Measurements from ENCODE around the gene LEP.

Gene LEP

DNA sequence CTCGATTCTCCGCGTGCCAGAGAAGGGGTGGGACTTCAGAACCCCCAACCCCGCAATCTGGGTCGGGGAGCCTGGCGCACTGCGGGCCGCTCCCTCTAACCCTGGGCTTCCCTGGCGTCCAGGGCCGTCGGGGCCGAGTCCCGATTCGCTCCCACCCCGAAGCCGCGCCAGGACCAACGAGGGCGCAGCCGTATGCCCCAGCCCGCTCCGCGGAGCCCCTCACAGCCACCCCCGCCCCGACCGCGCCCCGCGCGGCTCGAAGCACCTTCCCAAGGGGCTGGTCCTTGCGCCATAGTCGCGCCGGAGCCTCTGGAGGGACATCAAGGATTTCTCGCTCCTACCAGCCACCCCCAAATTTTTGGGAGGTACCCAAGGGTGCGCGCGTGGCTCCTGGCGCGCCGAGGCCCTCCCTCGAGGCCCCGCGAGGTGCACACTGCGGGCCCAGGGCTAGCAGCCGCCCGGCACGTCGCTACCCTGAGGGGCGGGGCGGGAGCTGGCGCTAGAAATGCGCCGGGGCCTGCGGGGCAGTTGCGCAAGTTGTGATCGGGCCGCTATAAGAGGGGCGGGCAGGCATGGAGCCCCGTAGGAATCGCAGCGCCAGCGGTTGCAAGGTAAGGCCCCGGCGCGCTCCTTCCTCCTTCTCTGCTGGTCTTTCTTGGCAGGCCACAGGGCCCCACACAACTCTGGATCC lies at the start of gene LEP:
Gene LEP, plus strand, starts transcription at position 583 of the 691 bp plus-strand sequence. CDS start 10,741 bp downstream, outside the sequence.
- FAIRE-seq (no peak), DNase-seq (ENCODE audit: insufficient read length, low spot score) (no peak)
- TF ChIP-seq, protein P1, sequence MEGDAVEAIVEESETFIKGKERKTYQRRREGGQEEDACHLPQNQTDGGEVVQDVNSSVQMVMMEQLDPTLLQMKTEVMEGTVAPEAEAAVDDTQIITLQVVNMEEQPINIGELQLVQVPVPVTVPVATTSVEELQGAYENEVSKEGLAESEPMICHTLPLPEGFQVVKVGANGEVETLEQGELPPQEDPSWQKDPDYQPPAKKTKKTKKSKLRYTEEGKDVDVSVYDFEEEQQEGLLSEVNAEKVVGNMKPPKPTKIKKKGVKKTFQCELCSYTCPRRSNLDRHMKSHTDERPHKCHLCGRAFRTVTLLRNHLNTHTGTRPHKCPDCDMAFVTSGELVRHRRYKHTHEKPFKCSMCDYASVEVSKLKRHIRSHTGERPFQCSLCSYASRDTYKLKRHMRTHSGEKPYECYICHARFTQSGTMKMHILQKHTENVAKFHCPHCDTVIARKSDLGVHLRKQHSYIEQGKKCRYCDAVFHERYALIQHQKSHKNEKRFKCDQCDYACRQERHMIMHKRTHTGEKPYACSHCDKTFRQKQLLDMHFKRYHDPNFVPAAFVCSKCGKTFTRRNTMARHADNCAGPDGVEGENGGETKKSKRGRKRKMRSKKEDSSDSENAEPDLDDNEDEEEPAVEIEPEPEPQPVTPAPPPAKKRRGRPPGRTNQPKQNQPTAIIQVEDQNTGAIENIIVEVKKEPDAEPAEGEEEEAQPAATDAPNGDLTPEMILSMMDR (IDR thresholded peaks at IDR 0.05; ENCODE audit: insufficient read depth, missing control alignments) = no peak

DNA sequence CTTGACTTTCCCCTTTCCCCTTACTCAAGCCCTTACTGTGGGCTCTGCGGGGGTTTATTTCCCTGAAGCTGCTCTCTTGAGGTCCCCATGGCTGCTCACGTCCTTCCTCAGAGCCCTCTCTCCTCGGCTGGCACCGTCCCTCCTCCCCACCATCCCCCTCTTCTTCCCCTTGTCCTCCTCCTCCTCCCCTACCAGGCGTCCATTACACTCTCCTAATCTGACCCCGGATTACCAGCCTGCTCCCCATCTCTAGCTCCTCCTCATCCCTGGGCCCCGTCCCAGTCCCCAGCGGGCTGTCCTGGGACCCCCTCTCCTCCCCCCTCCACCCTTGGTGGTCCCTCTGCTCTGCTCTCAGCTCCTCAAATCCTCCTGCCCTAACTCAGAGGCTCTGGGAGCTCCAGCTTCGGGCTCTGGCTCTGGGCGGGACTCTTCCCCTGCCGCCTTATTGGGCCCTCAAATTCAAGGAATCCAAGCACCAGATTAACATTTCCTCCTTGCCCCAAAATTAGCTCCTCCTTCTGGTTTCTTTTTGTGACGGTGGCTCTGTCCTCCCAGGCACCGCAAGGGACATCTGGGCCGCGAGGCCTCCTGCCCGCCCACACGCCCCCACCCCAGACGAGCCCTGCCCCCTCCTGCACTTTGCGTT lies 48.5 kb upstream of the LEP start:
- TF ChIP-seq, protein P1 (IDR thresholded peaks at IDR 0.05; ENCODE audit: insufficient read depth, missing control alignments) = no peak
- no peak for FAIRE-seq
- no peak for DNase-seq (ENCODE audit: insufficient read length, low spot score)

GRCh38 chr7:128194533-128195282 lies 46.4 kb upstream of the LEP start:
- DNase-seq (ENCODE audit: insufficient read length, low spot score) (no peak), FAIRE-seq (no peak)
- TF ChIP-seq, protein P1 (IDR thresholded peaks at IDR 0.05; ENCODE audit: insufficient read depth, missing control alignments) = no peak

DNA sequence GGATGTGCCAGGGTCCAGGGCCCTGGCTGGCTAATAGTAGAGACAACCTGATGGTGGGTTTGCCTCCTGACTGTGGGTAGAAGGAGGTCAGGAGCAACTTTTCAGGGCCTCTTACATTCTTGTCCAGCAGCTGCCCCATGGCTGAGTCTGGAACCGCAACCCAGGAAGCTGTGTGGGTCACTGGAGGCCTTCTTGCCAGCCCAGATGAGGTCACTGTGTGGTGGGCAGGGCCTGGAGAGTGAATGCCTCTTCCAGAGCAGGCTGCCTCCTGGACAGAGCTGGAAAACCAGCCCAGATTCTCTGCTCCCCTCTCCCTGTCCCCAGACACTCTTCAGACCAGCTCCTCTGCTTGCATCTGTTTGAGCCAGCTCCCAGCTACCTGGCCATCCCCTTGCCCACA lies 43.5 kb upstream of the LEP start:
- FAIRE-seq (no peak), DNase-seq (ENCODE audit: insufficient read length, low spot score) (no peak)
- TF ChIP-seq, protein P1 (IDR thresholded peaks at IDR 0.05; ENCODE audit: insufficient read depth, missing control alignments) = no peak

DNA sequence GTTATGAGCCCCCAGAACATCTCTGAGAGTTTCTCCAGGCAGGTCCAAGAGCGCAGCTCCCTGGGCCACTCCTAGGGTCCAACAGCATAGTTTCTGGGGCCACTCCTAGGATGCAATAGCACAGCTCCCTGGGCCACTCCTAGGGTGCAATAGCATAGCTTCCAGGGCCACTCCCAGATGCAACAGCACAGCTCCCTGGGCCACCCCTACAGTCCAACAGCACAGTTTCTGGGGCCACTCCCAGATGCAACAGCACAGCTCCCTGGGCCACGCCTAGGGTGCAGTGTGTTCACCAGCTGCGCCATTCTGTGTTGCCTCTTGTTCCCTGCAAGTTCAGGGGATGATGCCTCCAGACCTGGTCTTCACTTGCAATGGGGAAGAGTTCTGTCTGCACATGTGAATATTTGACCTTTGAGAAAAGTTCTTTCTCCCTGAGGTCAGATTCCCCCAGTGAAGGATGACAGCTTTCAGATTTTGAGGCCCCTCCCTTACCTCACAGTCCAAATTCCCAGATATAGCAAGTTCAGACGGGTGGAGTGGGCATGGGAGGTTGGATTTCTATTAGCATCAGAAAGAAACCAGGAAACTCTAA lies 43.0 kb upstream of the LEP start:
- TF ChIP-seq, protein P1 (IDR thresholded peaks at IDR 0.05; ENCODE audit: insufficient read depth, missing control alignments) = no peak
- DNase-seq (ENCODE audit: insufficient read length, low spot score) (no peak), FAIRE-seq (no peak)

DNA sequence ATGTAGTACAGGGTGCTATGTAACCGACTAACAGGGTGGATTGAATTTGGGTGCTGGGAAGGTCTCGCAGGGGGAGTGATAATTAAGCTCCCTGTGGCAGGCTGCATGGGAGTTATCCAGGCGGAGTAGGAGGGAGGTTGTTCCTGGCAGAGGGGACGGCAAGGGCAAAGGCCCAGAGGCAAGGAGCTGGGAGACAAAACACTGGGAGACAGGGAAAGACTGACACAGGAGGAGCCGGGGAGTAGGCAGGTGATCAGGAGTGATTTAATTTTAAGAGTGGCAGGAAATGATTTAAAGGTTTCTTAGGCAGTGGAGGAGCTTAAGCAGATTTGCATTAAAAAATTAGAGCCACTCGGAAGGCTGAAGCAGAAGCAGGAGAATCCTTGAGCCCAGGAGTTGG lies 40.7 kb upstream of the LEP start:
- TF ChIP-seq, protein P1 (IDR thresholded peaks at IDR 0.05; ENCODE audit: insufficient read depth, missing control alignments) = no peak
- no peak for DNase-seq (ENCODE audit: insufficient read length, low spot score)
- no peak for FAIRE-seq

Measured in D721Med (cell line).